IMR-90 (cell line): ENCODE results near the gene MAGI3. TPM values are rescaled to one million over a fixed set of nuclear protein-coding genes. Genes with fewer than 3 reads are reported as not detected.

Experiments
- ATAC-seq: fragments of 200-7000 bp; cut with Tn5 transposase; 2 replicates; pipeline ENCODE4 v1.9.1; 2020; ENCODE audit warnings: low read depth, mild to moderate bottlenecking, moderate library complexity
- BruUV-seq: library from RNA; stranded (reverse); fragments of 400-500 nt; replicated peaks from 2 replicates; lab custom pipeline; 2021; lab: Mats Ljungman, UMichigan
- CTCF ChIA-PET: fragments of 300-600 bp; formaldehyde crosslinking; extraction: SDS; loops from one replicate; lab custom pipeline; 2021; ENCODE audit warnings: antibody characterized with exemption; lab: Yijun Ruan, JAX
- POLR2A ChIA-PET: fragments of 300-600 bp; sonication (Branson Sonifier 250); formaldehyde crosslinking; loops from one replicate; lab custom pipeline; 2022; ENCODE audit warnings: antibody characterized with exemption; ENCODE audit not compliant: unreplicated experiment; lab: Charles Lee
- DNase-seq: peaks from one replicate; pipeline ENCODE4 v3.0.0; 2013
- H2AFZ ChIP-seq: replicated peaks from 2 replicates; pipeline ENCODE3; 2013; ENCODE audit warnings: low read length, mild to moderate bottlenecking; ENCODE audit not compliant: poor library complexity
- H2AK5ac ChIP-seq: 2 replicates; pipeline ENCODE4 v1.6.1; 2013; ENCODE audit warnings: low read depth, low read length, inconsistent platforms
- H2AK9ac ChIP-seq: replicated peaks from 2 replicates; pipeline ENCODE3; 2013; ENCODE audit warnings: mild to moderate bottlenecking, low read depth, low read length, moderate library complexity; ENCODE audit not compliant: poor library complexity
- H2BK120ac ChIP-seq: 2 replicates; pipeline ENCODE4 v1.6.1; 2013; ENCODE audit warnings: low read depth, low read length, inconsistent platforms
- H2BK15ac ChIP-seq: 3 replicates; pipeline ENCODE4 v1.6.1; 2013; ENCODE audit warnings: low read depth, low read length, inconsistent platforms
- H2BK20ac ChIP-seq: 2 replicates; pipeline ENCODE4 v1.6.1; 2013; ENCODE audit warnings: low read depth, mild to moderate bottlenecking, inconsistent platforms, low read length, moderate library complexity
- H2BK5ac ChIP-seq: 2 replicates; pipeline ENCODE4 v1.6.1; 2013; ENCODE audit warnings: mild to moderate bottlenecking, low read depth, low read length, inconsistent platforms; ENCODE audit not compliant: poor library complexity, severe bottlenecking
- H3K14ac ChIP-seq: replicated peaks from 2 replicates; pipeline ENCODE4 v1.6.1; 2013; ENCODE audit warnings: low read depth, low read length, inconsistent platforms
- H3K18ac ChIP-seq: 2 replicates; pipeline ENCODE4 v1.6.1; 2013; ENCODE audit warnings: low read depth, low read length, control low read depth
- H3K23ac ChIP-seq: 2 replicates; pipeline ENCODE4 v1.6.1; 2013; ENCODE audit warnings: low read depth, low read length, inconsistent platforms
- H3K27ac ChIP-seq: 2 replicates; pipeline ENCODE4 v1.5.1; 2013; ENCODE audit warnings: mild to moderate bottlenecking, control low read depth, low read length; ENCODE audit not compliant: insufficient read depth
- H3K27me3 ChIP-seq: 2 replicates; pipeline ENCODE4 v1.6.1; 2013; ENCODE audit warnings: low read length; ENCODE audit not compliant: control insufficient read depth, insufficient read depth
- H3K36me3 ChIP-seq: 2 replicates; pipeline ENCODE4 v1.6.1; 2013; ENCODE audit warnings: low read length, mixed read lengths; ENCODE audit not compliant: control insufficient read depth, insufficient read depth
- H3K4ac ChIP-seq: 2 replicates; pipeline ENCODE4 v1.6.1; 2013; ENCODE audit warnings: low read depth, low read length, inconsistent platforms
- H3K4me1 ChIP-seq: 2 replicates; pipeline ENCODE4 v1.6.1; 2013; ENCODE audit warnings: low read length, mixed read lengths; ENCODE audit not compliant: control insufficient read depth, insufficient read depth
- H3K4me2 ChIP-seq: 2 replicates; pipeline ENCODE4 v1.6.1; 2013; ENCODE audit warnings: low read depth, mild to moderate bottlenecking, control low read depth, low read length, moderate library complexity
- H3K4me3 ChIP-seq: 2 replicates; pipeline ENCODE4 v1.5.1; 2013; ENCODE audit warnings: low read depth, mild to moderate bottlenecking, control low read depth, low read length, moderate library complexity; ENCODE audit not compliant: insufficient read depth
- H3K56ac ChIP-seq: 2 replicates; pipeline ENCODE4 v1.6.1; 2013; ENCODE audit warnings: low read length, inconsistent platforms; ENCODE audit not compliant: insufficient read depth; ENCODE audit errors: extremely low read depth
- H3K79me1 ChIP-seq, 2 experiments: 2 replicates each; pipeline ENCODE4 v1.6.1; 2013; ENCODE audit warnings: low read length in 2 of 2, inconsistent platforms in 1 of 2, low read depth in 1 of 2
- H3K9ac ChIP-seq: 2 replicates; pipeline ENCODE4 v1.6.1; 2013; ENCODE audit warnings: low read depth, low read length, control low read depth
- H3K9me1 ChIP-seq: 2 replicates; pipeline ENCODE4 v1.6.1; 2013; ENCODE audit warnings: low read length, inconsistent platforms; ENCODE audit not compliant: insufficient read depth
- H3K9me3 ChIP-seq: 2 replicates; pipeline ENCODE4 v1.6.1; 2013; ENCODE audit warnings: low read length; ENCODE audit not compliant: control insufficient read depth, insufficient read depth
- H4K20me1 ChIP-seq: 2 replicates; pipeline ENCODE4 v1.6.1; 2013; ENCODE audit warnings: low read length, inconsistent platforms; ENCODE audit not compliant: insufficient read depth
- H4K5ac ChIP-seq: 2 replicates; pipeline ENCODE4 v1.6.1; 2013; ENCODE audit warnings: mild to moderate bottlenecking, low read depth, low read length, control low read depth
- H4K8ac ChIP-seq, 2 experiments: 2 replicates each; pipeline ENCODE4 v1.6.1; 2013; ENCODE audit warnings: low read depth in 2 of 2, low read length in 2 of 2, control low read depth in 1 of 2, inconsistent platforms in 1 of 2
- H4K91ac ChIP-seq: 2 replicates; pipeline ENCODE4 v1.6.1; 2013; ENCODE audit warnings: low read depth, low read length, inconsistent platforms; ENCODE audit not compliant: insufficient read depth
- BHLHE40 ChIP-seq: fragments of 150-350 bp; IDR thresholded peaks from 2 replicates; pipeline ENCODE4 v1.6.1; 2016; ENCODE audit warnings: mild to moderate bottlenecking, low read depth, low read length
- CEBPB ChIP-seq: IDR thresholded peaks from 2 replicates; pipeline ENCODE4 v1.6.1; 2012; ENCODE audit warnings: low read depth, low read length, improper control_type of control experiment
- CHD1 ChIP-seq: IDR thresholded peaks from 2 replicates; pipeline ENCODE4 v1.6.1; 2012; ENCODE audit warnings: low read depth, low read length, improper control_type of control experiment
- CTCF ChIP-seq: conservative IDR thresholded peaks from 2 replicates; pipeline ENCODE4 v1.5.1; 2012; ENCODE audit warnings: mild to moderate bottlenecking, low read depth, low read length, improper control_type of control experiment
- ELK1 ChIP-seq: fragments of 150-350 bp; IDR thresholded peaks from 2 replicates; pipeline ENCODE4 v1.6.1; 2016; ENCODE audit warnings: low read depth, mild to moderate bottlenecking, low read length, moderate library complexity, borderline replicate concordance
- FOS ChIP-seq: fragments of 150-350 bp; IDR thresholded peaks from 2 replicates; pipeline ENCODE4 v1.6.1; 2016; ENCODE audit warnings: low read depth, low read length
- MAFK ChIP-seq: IDR thresholded peaks from 2 replicates; pipeline ENCODE4 v1.6.1; 2012; ENCODE audit warnings: low read depth, low read length, improper control_type of control experiment
- MAZ ChIP-seq: IDR thresholded peaks from 2 replicates; pipeline ENCODE4 v1.6.1; 2012; ENCODE audit warnings: low read depth, mild to moderate bottlenecking, low read length, improper control_type of control experiment, moderate library complexity, borderline replicate concordance
- MXI1 ChIP-seq: IDR thresholded peaks from 2 replicates; pipeline ENCODE4 v1.6.1; 2012; ENCODE audit warnings: low read depth, mild to moderate bottlenecking, low read length, moderate library complexity, borderline replicate concordance
- NFE2L2 ChIP-seq: fragments of 150-350 bp; IDR thresholded peaks from 2 replicates; pipeline ENCODE4 v1.6.1; 2016; ENCODE audit warnings: low read depth, mild to moderate bottlenecking, low read length
- POLR2A ChIP-seq: IDR thresholded peaks from 2 replicates; pipeline ENCODE4 v1.6.1; 2012; ENCODE audit warnings: mild to moderate bottlenecking, low read depth, low read length
- RAD21 ChIP-seq: IDR thresholded peaks from 2 replicates; pipeline ENCODE4 v1.6.1; 2012; ENCODE audit warnings: low read length, improper control_type of control experiment
- RCOR1 ChIP-seq: IDR thresholded peaks from 2 replicates; pipeline ENCODE4 v1.6.1; 2012; ENCODE audit warnings: mild to moderate bottlenecking, low read length, improper control_type of control experiment; ENCODE audit not compliant: insufficient replicate concordance
- RFX5 ChIP-seq: IDR thresholded peaks from 2 replicates; pipeline ENCODE4 v1.8.0; 2012; ENCODE audit warnings: low read depth, mild to moderate bottlenecking, low read length, moderate library complexity
- SMC3 ChIP-seq: fragments of 150-350 bp; IDR thresholded peaks from 2 replicates; pipeline ENCODE4 v1.6.1; 2016; ENCODE audit warnings: low read depth, mild to moderate bottlenecking, antibody characterized with exemption, low read length, moderate library complexity
- WGBS, 2 experiments: methylation state at CpG; one replicate each; pipeline versions ENCODE4 v1.1.5 to v1.1.7; 2013; ENCODE audit warnings: missing lambda C conversion rate in 2 of 2; ENCODE audit not compliant: insufficient read length in 1 of 2; ENCODE audit errors: extremely low coverage in 2 of 2; 5-methylcytosine and 5-hydroxymethylcytosine counted together
- dilution Hi-C: fragments of 300-500 bp; cut with HindIII; formaldehyde crosslinking; loops from one replicate; pipeline ENCODE4 v1.14.3; 2018; ENCODE audit warnings: low sequenced_read_pairs; ENCODE audit not compliant: unreplicated experiment
- in situ Hi-C: fragments of 300-500 bp; cut with MboI; formaldehyde crosslinking; loops from 3 replicates; pipeline ENCODE4 v1.14.3; 2019; ENCODE audit warnings: low sequenced_read_pairs, inconsistent platforms, mixed read lengths
- intact Hi-C: fragments of 100-400 bp; cut with micrococcal nuclease; formaldehyde crosslinking; loops from 2 replicates; pipeline ENCODE4 v1.10.0; 2022
- polyA plus RNA-seq, 3 experiments: library from polyadenylated mRNA; depleted of rRNA; stranded (reverse); fragments of >200 nt; gene quantifications; 2 replicates each; pipeline ENCODE4 v1.2.3, GENCODE V29; 2012; ENCODE audit warnings: low replicate concordance in 1 of 3
- total RNA-seq: library from RNA; depleted of rRNA; stranded (reverse); fragments of >200 nt; gene quantifications from 2 replicates; pipeline ENCODE4 v1.2.3, GENCODE V29; 2012

MAGI3 gene
- total and polyA plus RNA-seq, 2 of the 4 experiments (the other 2 are of a cell fraction) = 2.5 to 8.8 TPM

DNA sequence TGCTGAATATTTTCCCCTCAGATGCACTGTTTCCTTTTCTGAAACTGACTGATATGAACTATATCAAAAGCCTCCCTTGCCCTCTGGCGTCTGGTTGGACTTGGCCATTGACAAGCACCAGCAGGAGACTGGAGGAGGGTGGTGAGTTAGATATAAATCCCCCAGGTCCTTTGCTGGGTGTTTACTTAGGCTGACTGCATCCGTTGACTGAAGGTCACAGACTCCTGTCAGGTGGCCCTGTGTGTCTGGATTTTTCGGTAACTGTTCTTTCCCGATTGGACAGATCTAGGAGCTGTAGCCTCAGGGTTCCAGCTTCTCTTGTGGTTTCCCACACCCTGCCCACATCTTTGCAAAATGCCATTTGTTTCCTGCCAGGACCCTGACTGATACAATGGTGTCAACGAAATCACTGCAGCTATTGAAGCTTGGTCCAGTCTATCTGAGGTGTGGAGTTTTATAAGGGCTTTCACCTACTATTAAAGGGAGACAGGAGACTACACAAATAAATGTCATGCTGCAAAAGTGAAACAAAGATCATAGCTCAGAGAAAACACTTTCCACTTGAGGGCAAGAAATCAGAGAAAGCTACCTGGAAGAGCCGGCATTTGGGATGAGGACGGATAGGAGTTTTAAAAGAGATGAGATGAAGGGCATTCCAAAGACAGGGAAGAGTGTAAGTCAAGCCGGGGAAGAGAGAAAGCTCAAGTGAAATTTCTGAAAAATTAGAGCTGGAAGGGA, 1.5 kb upstream of the MAGI3 start:
- WGBS, 2 experiments = 0% methylated on average over 1 of the region's 8 CpGs; no CpG with 5 or more reads in 1 of the 2 experiments
- intact Hi-C loops = no loop called here
- ATAC-seq = no peak
- TF ChIP-seq BHLHE40 = no peak
- no peak for TF ChIP-seq FOS
- no peak for TF ChIP-seq MXI1
- TF ChIP-seq POLR2A = no peak
- no peak for TF ChIP-seq CEBPB
- TF ChIP-seq CHD1 = no peak
- no peak for TF ChIP-seq SMC3
- TF ChIP-seq CTCF = no peak
- TF ChIP-seq NFE2L2 = no peak
- TF ChIP-seq RFX5 = no peak
- TF ChIP-seq RCOR1 = no peak
- no peak for TF ChIP-seq RAD21
- no peak for TF ChIP-seq MAFK
- no peak for TF ChIP-seq ELK1
- no peak for TF ChIP-seq MAZ

More for the DNA sequence above, 1.5 kb upstream of the MAGI3 start:
- Histone ChIP-seq H2BK20ac (no peak overlapping the region), H2AK9ac (peak overlapping the region; percentile 3), H3K9ac (peak overlapping the region; percentile 11; the same call in 1 of the 2 replicates), H3K36me3 (no peaks in the 10 kb centered on the region), H3K14ac (peak overlapping the region; percentile 70; the same call in 1 of the 2 replicates), H3K4ac (no peak overlapping the region), H3K9me1 (no peaks in the 10 kb centered on the region), H2AK5ac (no peak overlapping the region), H3K9me3 (peaks cover 2% of the 10 kb centered on the region; the same call in 1 of the 2 replicates), H2BK5ac (no peak overlapping the region), H3K27me3 (no peaks in the 10 kb centered on the region), H3K79me1 (peaks cover 12 to 13% of the 10 kb centered on the region in 2 experiments), H3K27ac (no peak overlapping the region), H3K4me1 (peaks cover 6% of the 10 kb centered on the region), H4K20me1 (peaks cover 5% of the 10 kb centered on the region; the same call in 1 of the 2 replicates), H3K56ac (no peak overlapping the region), H4K91ac (no peak overlapping the region), H2BK15ac (no peak overlapping the region), H3K18ac (no peak overlapping the region), H2BK120ac (no peak overlapping the region), H3K4me2 (peak overlapping the region; percentile 98), H4K5ac (no peak overlapping the region), H3K4me3 (peak overlapping the region; percentile 18; the same call in 1 of the 2 replicates), H4K8ac (no peak overlapping the region; a peak in 1 of 4 replicates), H3K23ac (peak overlapping the region; percentile 1; the same call in 1 of the 2 replicates), H2AFZ (peak overlapping the region; percentile 88)
- POLR2A ChIA-PET = interaction anchor here (0.8 kb wide), 1 partner anchor 423 kb away, joined by 4 read pairs; the partner anchor contains the start of gene RSBN1
- dilution Hi-C loops (no loop called here), in situ Hi-C loops (loop anchor here (10.0 kb wide), 2 partner anchors 64 to 266 kb away; no protein-coding TSS in a partner anchor)
- DNase-seq = no peak
- no TSS peak for BruUV-seq
- CTCF ChIA-PET = interaction anchor here (0.7 to 1.3 kb wide), 3 partner anchors 52 to 273 kb away, joined by 4 read pairs; no protein-coding TSS in a partner anchor
